Bronchus fibroblast of lung (primary cell): ENCODE results near the gene ISG20L2. TPM values are rescaled to one million over a fixed set of nuclear protein-coding genes. Genes with fewer than 3 reads are reported as not detected.

Experiments
- total RNA-seq: library from RNA; depleted of rRNA; stranded (reverse); fragments of >200 nt; gene quantifications from 2 replicates; pipeline ENCODE4 v1.2.3, GENCODE V29; 2015

ISG20L2 gene, protein sequence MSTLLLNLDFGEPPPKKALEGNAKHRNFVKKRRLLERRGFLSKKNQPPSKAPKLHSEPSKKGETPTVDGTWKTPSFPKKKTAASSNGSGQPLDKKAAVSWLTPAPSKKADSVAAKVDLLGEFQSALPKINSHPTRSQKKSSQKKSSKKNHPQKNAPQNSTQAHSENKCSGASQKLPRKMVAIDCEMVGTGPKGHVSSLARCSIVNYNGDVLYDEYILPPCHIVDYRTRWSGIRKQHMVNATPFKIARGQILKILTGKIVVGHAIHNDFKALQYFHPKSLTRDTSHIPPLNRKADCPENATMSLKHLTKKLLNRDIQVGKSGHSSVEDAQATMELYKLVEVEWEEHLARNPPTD
- 22.4 and 24.9 TPM in 2 replicates for total RNA-seq

DNA sequence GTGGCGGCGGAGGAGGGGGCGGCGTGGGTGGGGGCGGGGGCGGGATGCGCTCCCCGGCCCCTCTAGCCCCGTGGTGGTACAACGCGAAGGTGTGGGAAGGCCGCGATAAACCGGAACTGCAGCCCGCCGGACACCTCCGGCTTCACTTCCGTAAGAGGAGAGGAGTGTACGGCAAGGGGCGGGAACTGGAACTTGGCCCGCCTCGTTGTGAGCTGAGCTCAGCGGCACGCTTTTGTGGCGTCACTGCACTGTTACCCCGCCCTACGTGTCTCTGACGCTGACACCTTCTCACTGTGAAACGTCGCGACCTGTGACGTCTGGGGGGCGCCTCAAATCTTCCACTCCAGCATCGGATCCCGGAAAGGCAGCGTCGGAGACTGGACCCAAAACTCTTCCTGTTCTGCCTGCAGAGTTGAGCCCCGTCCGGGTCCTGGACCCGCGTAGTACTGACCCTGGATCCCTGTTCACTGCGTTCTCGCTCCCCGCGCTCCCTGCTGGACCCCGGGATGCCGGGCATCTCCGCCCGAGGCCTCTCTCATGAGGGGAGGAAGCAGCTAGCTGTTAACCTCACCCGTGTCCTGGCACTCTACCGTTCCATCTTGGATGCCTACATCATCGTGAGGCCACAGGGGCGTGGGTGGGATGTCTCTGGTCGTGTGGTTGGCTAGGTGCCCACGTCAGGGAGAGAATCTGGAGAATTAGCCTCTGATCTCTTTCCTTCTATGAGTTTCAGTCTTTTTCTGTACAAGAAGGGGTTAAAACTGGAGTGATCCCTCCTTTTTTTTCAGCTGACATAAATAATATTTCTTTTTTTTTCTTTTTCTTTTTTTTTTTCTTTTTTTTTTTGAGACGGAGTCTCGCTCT, at the start of gene ISG20L2:
TSS of gene ISG20L2 (minus strand) at position 168 of the 864 bp plus-strand sequence. CDS start 1,114 bp downstream, outside the sequence.

DNA sequence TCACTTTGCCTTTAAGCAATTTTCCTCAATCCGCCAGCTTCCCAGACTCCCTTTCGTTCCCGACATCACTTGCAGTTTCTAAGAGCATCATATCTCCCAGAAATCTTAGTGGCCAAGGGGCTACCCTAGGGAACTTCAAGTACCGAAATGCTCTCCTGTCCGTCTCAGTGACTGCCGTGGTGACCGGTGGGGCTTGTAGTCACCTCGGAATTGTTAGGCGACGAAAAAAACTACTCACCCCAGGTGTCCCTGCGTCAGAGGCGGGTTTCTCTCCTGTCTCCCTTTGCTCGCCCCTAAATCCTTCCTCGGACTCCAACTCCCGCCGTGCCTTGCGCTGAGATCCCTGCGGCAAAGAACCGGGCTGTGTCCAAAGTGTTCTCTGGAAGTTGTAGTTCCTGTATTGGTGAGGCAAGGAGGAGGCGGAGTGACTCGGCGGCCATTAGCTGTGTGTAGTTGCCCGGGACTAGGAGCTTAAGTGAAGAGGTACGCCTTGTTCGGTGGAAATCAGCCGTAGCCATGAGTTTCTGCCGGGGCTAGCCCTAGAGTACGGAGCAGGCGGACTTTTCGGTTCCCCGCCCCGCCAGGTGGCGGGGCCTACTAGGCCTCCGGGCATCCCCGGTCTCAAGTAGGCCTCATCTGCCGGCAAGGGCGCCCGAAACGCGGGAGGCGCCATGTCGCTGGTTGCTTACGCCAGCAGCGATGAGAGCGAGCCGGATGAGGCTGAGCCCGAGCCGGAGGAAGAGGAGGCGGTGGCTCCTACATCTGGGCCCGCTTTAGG, 38.7 kb upstream of the ISG20L2 start, which contains the start of gene PRCC:
TSS of gene PRCC (plus strand) at position 435 of the 778 bp plus-strand sequence. CDS start at position 672, 237 bp downstream.

DNA sequence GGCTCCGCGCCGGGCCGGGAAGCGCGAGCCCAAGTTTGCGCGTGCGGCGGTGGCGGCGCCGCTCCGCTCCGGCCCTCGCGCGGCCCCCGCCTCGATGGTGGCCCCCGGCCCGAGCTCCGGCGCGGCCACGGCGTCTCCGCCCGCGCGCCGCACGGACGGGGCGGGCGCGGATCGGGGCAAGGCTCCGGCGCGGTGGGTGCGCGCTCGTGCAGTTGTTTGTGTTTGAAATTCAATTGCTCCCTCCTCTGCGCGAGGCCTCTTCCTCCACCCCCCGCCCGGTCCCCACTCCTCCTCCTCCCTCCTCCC, 22.8 kb upstream of the ISG20L2 start, which contains the start of gene HDGF:
TSS of gene HDGF (minus strand) at position 225 of the 306 bp plus-strand sequence. CDS start 246 bp downstream, outside the sequence.

DNA sequence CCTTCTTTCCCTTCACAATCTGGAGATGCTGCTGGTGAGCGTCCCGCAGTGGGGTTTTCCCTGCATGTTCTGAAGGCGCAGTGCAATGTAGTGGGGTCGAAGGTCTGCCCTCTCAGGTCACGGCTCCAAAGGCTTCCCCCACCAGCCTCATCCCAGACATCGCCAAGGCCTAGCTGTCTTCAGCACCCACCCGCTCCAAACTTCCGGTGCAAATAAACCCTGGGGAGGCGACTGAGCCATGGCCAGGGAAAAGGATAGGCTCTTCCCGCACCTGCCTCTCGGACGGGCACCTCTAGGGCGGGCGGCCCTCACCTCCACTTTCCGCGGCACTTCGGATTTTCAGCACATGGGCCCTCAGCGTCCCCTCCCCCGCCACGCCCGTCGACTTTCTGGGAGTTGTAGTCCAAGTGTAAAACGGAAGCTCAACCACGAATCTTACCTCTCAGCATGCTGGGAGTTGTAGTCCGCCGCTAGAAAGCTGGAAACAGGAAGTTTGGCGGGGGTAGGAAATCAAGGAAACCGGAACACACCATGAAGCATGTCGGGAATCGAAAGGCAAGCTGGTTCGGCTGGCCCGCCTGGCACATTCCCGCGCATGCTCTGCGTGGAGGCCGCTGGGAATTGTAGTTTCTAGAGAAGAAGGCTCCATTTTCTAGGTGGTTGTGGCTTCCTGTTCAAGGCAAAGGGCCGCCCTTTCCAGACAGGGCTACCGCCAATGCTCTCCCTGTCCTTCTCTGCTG, 12.3 kb upstream of the ISG20L2 start, which contains the start of gene MRPL24:
TSS of gene MRPL24 (minus strand) at position 348 of the 740 bp plus-strand sequence. CDS start 2,384 bp downstream, outside the sequence.

DNA sequence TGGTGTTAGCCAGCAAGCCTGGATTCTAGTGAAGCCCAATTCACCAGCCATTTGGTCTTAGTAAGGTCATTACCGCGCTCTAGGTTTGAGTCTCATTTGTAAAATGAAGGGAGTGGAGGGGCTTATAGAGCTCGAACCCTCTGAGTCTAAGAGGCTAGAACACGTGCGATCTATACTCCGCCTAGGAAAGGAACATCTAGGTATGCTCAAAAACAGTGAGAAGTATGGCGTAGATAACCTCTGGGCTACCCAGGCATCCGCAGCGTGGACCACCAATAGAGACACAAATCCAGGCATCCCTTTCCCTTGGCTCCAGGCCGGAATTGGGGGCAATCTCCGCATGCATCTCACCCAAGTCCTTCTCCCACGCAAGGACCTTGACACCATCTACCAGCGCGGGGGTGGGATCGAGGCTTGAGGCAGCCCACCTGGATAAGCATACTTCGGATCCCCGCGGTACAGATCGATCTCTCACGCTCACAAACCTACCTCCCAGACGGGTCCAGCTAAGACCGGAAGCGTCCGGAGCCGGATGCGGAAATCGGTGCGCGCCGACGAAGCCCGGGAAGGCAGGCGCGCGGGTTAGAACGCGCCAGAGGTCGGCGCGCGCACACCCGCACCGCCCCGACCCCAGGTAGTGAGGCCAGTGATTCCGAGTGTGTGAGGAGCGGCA, 504 bp downstream of the ISG20L2 start, which contains the start of gene METTL25B:
TSS of gene METTL25B (plus strand) at position 544 of the 673 bp plus-strand sequence. CDS start 636 bp downstream, outside the sequence.

DNA sequence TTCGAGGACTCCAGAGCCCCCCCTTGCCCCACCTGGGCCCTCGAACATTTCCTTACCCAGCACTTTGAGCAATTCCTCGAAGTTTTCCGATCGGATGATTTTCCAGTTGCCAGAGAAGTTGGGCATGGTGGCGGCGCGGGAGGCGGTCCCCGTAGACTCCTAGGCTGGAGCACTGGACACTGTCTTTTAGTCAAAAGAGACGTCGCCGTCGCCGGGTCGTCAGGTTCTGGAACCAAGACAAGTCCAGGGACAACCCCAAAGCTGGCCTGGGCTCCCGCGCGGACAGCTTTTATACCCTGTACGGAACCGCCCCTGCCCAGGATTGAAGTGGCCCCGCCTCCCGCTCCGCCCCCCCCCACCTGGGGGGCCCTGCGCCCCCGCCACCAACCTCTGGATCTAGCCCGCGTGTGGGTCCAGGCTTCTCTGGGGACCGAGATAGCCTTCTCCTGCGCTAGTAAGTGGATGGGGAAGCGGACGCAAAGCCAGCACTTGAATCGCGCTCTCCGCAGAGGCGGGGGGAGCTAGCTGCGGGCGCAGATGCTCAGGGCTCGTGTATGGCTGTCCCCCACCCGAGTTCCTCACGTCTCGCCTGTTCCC, 23.1 kb downstream of the ISG20L2 start, which contains the start of gene CRABP2:
TSS of gene CRABP2 (minus strand) at position 263 of the 597 bp plus-strand sequence. CDS start at position 126, 137 bp downstream.

DNA sequence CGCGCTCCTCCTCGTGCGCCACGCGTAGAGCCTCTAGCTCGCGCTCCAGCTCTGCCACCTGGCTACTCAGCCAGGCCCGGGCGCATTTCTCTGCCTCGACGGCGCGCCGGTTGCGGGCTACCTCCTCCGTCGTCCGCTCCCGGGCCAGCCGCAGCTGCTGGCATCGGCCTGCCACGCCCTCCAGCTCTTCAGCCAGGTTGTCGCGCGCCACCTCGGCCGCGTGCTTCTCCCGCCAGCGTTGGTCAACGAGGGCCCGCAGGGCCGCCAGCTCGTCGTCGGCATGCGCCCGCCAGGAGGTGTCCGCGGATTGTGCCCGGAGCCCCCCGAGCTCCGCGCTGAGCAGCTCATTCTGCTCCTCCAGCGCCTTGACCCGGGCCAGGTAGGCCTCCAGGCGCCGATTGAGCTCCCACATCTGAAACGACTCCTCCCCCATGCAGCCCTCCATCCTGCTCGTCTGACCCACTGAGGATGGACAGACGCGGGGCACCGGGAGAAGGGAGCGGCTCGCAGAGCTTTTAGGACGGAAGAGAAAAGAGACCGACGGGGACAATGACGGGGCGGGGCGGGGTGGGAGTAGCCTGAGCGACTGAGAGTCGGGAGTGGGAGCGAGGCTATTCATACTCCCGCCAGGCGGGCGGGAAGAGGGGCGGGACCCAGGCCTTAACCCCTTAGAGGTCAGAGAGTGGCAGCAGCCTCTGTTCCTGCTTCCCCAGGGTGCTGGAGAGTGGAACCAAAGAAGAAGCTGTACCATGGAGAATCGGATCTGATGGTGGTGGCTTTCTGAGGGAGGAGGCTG, 51.5 kb downstream of the ISG20L2 start, which contains the start of gene NES:
TSS of gene NES (minus strand) at position 588 of the 796 bp plus-strand sequence. CDS start at position 445, 143 bp downstream.

Other genes with a start within 250 kb of the ISG20L2 start
- gene MEF2D, start 228.0 kb downstream of the ISG20L2 start, total RNA-seq: 11.4 and 18.0 TPM in 2 replicates
- gene IQGAP3, start 156.2 kb downstream of the ISG20L2 start, total RNA-seq: 48.9 and 50.9 TPM in 2 replicates
- gene TTC24, start 149.0 kb downstream of the ISG20L2 start, total RNA-seq: not detected in 2 replicates
- gene NAXE, start 137.0 kb downstream of the ISG20L2 start, total RNA-seq: 110 and 113 TPM in 2 replicates
- 15.8 and 16.9 TPM in 2 replicates for gene GPATCH4, start 127.3 kb downstream of the ISG20L2 start, total RNA-seq
- gene HAPLN2, start 109.4 kb downstream of the ISG20L2 start, total RNA-seq: not detected in 2 replicates
- not detected in 2 replicates for gene BCAN, start 86.6 kb downstream of the ISG20L2 start, total RNA-seq
- gene NES, start 51.4 kb downstream of the ISG20L2 start, total RNA-seq: 30.5 and 35.0 TPM in 2 replicates
- gene CRABP2, start 23.2 kb downstream of the ISG20L2 start, total RNA-seq: 32.1 and 50.8 TPM in 2 replicates
- gene METTL25B, start 297 bp downstream of the ISG20L2 start, total RNA-seq: 11.0 and 11.6 TPM in 2 replicates
- gene MRPL24, start 12.3 kb upstream of the ISG20L2 start, total RNA-seq: 96.9 and 106 TPM in 2 replicates
- gene HDGF, start 22.9 kb upstream of the ISG20L2 start, total RNA-seq: 193 and 222 TPM in 2 replicates
- gene PRCC, start 38.8 kb upstream of the ISG20L2 start, total RNA-seq: 41.6 and 43.2 TPM in 2 replicates
- 0.34 and 0.59 TPM in 2 replicates for gene SH2D2A, start 88.1 kb upstream of the ISG20L2 start, total RNA-seq
- gene INSRR, start 130.4 kb upstream of the ISG20L2 start, total RNA-seq: not detected in 2 replicates
- not detected in 2 replicates for gene NTRK1, start 132.1 kb upstream of the ISG20L2 start, total RNA-seq
- 21.1 and 24.0 TPM in 2 replicates for gene PEAR1, start 165.0 kb upstream of the ISG20L2 start, total RNA-seq
- 0.15 and 1.3 TPM in 2 replicates for gene LRRC71, start 191.9 kb upstream of the ISG20L2 start, total RNA-seq